Uterus (tissue), 2 donors: Measurements from ENCODE around the gene AGT.

ENCODE experiments used
- POLR2A ChIP-seq, 2 donors: fragments of 450-650 bp; IDR thresholded peaks; one replicate each; pipeline ENCODE4 v1.6.1; 2016; ENCODE audit warnings: antibody characterized with exemption in 2 of 2, mild to moderate bottlenecking in 1 of 2, moderate library complexity in 1 of 2
- TF ChIP-seq, protein P1 (sequence below), 4 experiments: fragments of 200-600 bp in 2 of 4; fragments of 450-650 bp in 2 of 4; sonication (generic) in 2 of 4; IDR thresholded peaks; one replicate each; pipeline ENCODE4 v1.5.1; 2016 to 2019; ENCODE audit warnings: antibody characterized with exemption in 4 of 4, mild to moderate bottlenecking in 2 of 4, moderate library complexity in 1 of 4

DNA sequence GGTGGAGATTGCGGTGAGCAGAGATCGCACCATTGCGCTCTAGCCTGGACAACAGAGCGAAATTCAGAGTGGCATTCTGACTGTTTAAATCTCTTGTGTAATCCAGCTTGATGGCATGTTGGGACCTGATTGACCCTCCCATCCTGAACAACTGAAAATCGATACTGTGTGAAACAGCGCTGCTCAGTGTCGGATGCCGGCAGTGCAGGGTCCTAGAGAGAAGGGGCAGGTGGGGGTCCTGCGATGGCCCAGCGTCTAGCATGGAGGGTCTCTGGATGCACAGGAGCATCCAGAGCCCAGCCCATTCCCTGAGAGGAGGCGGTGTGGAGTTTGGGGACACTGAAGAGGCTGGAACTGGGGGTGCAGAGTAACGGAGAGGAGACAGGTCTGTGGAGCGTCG, 15.8 kb downstream of the AGT start:
- TF ChIP-seq, protein P1, sequence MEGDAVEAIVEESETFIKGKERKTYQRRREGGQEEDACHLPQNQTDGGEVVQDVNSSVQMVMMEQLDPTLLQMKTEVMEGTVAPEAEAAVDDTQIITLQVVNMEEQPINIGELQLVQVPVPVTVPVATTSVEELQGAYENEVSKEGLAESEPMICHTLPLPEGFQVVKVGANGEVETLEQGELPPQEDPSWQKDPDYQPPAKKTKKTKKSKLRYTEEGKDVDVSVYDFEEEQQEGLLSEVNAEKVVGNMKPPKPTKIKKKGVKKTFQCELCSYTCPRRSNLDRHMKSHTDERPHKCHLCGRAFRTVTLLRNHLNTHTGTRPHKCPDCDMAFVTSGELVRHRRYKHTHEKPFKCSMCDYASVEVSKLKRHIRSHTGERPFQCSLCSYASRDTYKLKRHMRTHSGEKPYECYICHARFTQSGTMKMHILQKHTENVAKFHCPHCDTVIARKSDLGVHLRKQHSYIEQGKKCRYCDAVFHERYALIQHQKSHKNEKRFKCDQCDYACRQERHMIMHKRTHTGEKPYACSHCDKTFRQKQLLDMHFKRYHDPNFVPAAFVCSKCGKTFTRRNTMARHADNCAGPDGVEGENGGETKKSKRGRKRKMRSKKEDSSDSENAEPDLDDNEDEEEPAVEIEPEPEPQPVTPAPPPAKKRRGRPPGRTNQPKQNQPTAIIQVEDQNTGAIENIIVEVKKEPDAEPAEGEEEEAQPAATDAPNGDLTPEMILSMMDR (IDR thresholded peaks at IDR 0.05), result no peak
- no peak for TF ChIP-seq POLR2A (IDR thresholded peaks at IDR 0.05)
